ENCODE results near the gene NSUN6. TPM values are rescaled to one million over a fixed set of nuclear protein-coding genes. Genes with fewer than 3 reads are reported as not detected.

Gene NSUN6
- total and polyA plus RNA-seq, 10 of the 15 experiments (the other 5 are each of a cell fraction or from before 2014, with no cell fraction given) = 10.2 to 25.0 (median 15.6) TPM

DNA sequence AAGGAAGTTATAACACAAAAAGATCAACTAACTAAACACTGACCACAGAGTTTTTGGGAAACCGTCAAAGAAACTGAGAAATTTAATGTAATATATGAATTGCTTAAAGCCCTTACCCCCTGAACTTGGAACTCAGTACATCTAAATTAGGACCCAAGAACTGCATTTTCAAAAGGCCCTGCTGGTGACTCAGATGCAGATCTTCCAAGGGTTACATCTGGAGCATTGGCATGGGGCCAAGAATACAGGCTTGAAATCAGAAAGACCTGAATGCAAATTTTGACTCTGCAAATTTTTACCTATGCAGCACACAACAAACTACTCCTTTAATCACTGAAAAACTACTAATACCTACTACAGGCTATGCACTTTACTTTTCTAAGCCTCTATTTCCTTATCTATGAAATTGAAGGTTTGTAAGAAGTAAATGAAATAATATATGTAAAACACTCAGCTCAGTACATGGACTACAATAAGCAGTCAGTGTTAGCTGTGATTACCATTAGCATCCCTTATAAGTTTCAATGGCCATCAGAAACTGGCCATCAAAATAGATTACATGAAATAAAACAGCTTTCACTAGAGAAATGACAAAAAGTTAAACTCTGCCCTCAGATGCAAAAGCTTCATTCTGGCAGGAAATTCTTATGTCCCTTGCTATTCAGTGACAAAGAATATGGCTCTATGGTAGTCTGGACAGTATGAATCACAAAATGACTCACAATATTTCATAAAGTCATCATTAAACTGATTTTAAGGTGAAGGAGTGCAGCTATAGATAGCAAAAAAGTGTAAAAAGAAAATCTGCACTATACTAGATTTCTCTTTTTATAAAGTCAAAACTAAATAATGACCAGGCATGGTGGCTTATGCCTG is 43.6 kb downstream of the NSUN6 start:
- BruUV-seq (replicated peaks) = no TSS peak
- ChIA-PET POLR2A (no interaction called here), RAD21 (ENCODE audit: unreplicated experiment) (no interaction called here), SMC1A (ENCODE audit: uncharacterized antibody, unreplicated experiment) (no interaction called here), CTCF (no interaction called here)
- ATAC-seq (no peak), FAIRE-seq (no peak), DNase-seq (ENCODE audit: low read depth, low spot score) (no peak)
- Histone ChIP-seq H3K9me3 (replicated peaks; ENCODE audit: control insufficient read depth, insufficient read depth, low read length) (no peaks in the 10 kb centered on the region), H3K9ac (ENCODE audit: control insufficient read depth, insufficient read depth, low read length) (no peak overlapping the region), H2AFZ (ENCODE audit: control insufficient read depth, low read depth, low read length) (no peak overlapping the region), H3K36me3 (ENCODE audit: control insufficient read depth in 2 of 2, insufficient read depth in 2 of 2, low read length in 1 of 2) (peaks cover 2 to 9% of the 10 kb centered on the region in 2 experiments; a peak in 2 of 4 replicates), H3K4me1 (ENCODE audit: control insufficient read depth, insufficient read depth, low read length) (peaks cover 5% of the 10 kb centered on the region; the same call in 1 of the 2 replicates), H3K27ac (ENCODE audit: control insufficient read depth, insufficient read depth) (no peak overlapping the region), H3K27me3 (replicated peaks in 1 of 2; ENCODE audit: control insufficient read depth in 2 of 2, insufficient read depth in 2 of 2, low read length in 1 of 2) (no peaks in the 10 kb centered on the region), H3K4me2 (ENCODE audit: control insufficient read depth, insufficient read depth) (no peak overlapping the region), H3K4me3 (no peak overlapping the region), H3K79me2 (ENCODE audit: control insufficient read depth, insufficient read depth, low read length) (no peaks in the 10 kb centered on the region), H4K20me1 (ENCODE audit: control insufficient read depth, insufficient read depth) (no peaks in the 10 kb centered on the region)
- 100% methylated on average over 1 of the region's 1 CpG for WGBS (ENCODE audit: insufficient coverage, insufficient replicate concordance, low lambda C conversion rate, missing lambda C conversion rate)
- intact Hi-C loops (cut with micrococcal nuclease; ENCODE audit: unreplicated experiment) (no loop called here), in situ Hi-C loops (cut with MboI) (no loop called here)
- TF ChIP-seq POU2F2 (IDR thresholded peaks at IDR 0.05; ENCODE audit: borderline replicate concordance, low read depth, low read length) = no peak
- TF ChIP-seq, protein P1, sequence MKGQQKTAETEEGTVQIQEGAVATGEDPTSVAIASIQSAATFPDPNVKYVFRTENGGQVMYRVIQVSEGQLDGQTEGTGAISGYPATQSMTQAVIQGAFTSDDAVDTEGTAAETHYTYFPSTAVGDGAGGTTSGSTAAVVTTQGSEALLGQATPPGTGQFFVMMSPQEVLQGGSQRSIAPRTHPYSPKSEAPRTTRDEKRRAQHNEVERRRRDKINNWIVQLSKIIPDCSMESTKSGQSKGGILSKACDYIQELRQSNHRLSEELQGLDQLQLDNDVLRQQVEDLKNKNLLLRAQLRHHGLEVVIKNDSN (IDR thresholded peaks at IDR 0.05; ENCODE audit: borderline replicate concordance, extremely low read length, insufficient read depth, low read depth, low read length) = no peak
- no peak for TF ChIP-seq IRF4 (IDR thresholded peaks at IDR 0.05; ENCODE audit: low read depth, low read length)
- TF ChIP-seq CREB1 (IDR thresholded peaks at IDR 0.05; ENCODE audit: low read depth) = no peak
- no peak for TF ChIP-seq ZZZ3 (IDR thresholded peaks at IDR 0.05; ENCODE audit: control insufficient read depth, insufficient read length, low read depth)
- TF ChIP-seq, protein P2, sequence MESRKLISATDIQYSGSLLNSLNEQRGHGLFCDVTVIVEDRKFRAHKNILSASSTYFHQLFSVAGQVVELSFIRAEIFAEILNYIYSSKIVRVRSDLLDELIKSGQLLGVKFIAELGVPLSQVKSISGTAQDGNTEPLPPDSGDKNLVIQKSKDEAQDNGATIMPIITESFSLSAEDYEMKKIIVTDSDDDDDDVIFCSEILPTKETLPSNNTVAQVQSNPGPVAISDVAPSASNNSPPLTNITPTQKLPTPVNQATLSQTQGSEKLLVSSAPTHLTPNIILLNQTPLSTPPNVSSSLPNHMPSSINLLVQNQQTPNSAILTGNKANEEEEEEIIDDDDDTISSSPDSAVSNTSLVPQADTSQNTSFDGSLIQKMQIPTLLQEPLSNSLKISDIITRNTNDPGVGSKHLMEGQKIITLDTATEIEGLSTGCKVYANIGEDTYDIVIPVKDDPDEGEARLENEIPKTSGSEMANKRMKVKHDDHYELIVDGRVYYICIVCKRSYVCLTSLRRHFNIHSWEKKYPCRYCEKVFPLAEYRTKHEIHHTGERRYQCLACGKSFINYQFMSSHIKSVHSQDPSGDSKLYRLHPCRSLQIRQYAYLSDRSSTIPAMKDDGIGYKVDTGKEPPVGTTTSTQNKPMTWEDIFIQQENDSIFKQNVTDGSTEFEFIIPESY (IDR thresholded peaks at IDR 0.05) = no peak

Data from GM12878 (cell line).